ENCODE results near the gene METRN.

DNA sequence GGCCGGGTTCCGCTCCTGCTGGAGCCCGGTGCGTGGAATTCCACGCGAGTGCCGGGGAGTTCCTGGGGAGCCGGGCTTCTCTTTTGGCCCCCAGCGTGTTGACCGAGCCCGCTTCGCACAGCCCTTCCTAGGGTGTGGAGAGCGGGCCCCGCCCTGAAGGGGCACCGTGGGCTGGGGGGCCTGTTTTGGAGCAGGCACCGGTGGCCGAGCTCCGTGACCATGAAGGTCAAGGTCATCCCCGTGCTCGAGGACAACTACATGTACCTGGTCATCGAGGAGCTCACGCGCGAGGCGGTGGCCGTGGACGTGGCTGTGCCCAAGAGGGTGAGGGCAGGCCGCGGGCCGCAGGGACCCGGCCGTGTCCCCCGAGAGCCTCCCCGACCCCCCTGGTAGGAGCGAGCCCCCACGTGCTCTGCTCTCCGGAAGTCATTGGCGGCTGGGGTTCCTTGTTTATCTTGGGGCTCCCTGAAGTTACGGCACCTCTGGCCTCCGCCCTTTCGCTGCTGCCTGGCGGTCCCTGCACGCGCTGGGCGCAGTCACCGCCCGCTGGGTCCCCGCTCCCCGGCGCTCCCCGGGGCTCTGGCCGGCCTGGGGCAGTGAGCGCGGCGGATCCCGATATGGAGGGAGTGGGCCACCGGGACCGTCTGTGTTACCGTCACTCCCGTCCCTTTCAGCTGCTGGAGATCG lies 12.5 kb downstream of the METRN start:
- TF ChIP-seq, protein P1, sequence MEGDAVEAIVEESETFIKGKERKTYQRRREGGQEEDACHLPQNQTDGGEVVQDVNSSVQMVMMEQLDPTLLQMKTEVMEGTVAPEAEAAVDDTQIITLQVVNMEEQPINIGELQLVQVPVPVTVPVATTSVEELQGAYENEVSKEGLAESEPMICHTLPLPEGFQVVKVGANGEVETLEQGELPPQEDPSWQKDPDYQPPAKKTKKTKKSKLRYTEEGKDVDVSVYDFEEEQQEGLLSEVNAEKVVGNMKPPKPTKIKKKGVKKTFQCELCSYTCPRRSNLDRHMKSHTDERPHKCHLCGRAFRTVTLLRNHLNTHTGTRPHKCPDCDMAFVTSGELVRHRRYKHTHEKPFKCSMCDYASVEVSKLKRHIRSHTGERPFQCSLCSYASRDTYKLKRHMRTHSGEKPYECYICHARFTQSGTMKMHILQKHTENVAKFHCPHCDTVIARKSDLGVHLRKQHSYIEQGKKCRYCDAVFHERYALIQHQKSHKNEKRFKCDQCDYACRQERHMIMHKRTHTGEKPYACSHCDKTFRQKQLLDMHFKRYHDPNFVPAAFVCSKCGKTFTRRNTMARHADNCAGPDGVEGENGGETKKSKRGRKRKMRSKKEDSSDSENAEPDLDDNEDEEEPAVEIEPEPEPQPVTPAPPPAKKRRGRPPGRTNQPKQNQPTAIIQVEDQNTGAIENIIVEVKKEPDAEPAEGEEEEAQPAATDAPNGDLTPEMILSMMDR (IDR thresholded peaks at IDR 0.05 in 8 of 11, conservative IDR thresholded peaks at IDR 0.05 in 3 of 11), result no peak
- peak; percentile 21 to 70 (median 43) for TF ChIP-seq POLR2AphosphoS5 (IDR thresholded peaks at IDR 0.05)

All from spleen (tissue), 7 donors.